ENCODE measurements around the gene BUD23. TPM values are rescaled to one million over a fixed set of nuclear protein-coding genes. Genes with fewer than 3 reads are reported as not detected.

The BUD23 gene
- total RNA-seq, 1 experiment from 2014 or later, result 168 TPM

- BruUV-seq (replicated peaks), result no TSS peak
- intact Hi-C loops (cut with micrococcal nuclease), result no loop called here
- no peak for ATAC-seq
- CTCF ChIA-PET, result interaction anchor here (0.7 to 2.0 kb wide), 2 partner anchors 13 to 23 kb away, joined by 4 to 7 read pairs; no protein-coding TSS in a partner anchor
- Histone ChIP-seq H3K9me2 (ENCODE audit: insufficient read depth) (no peaks in the 10 kb centered on the region), H3K36me3 (ENCODE audit: control insufficient read depth in 1 of 2, insufficient read depth in 2 of 2, low read length in 2 of 2) (peaks cover 26 to 47% of the 10 kb centered on the region in 2 experiments; a peak in 3 of 4 replicates), H3K27ac (ENCODE audit: low read depth, low read length) (peak overlapping the region; percentile 27; the same call in 1 of the 2 replicates), H3K4me1 (ENCODE audit: control insufficient read depth in 1 of 2, insufficient read depth in 2 of 2, low read length in 2 of 2) (peaks cover 26 to 51% of the 10 kb centered on the region in 2 experiments), H3K9ac (ENCODE audit: low read length) (no peak overlapping the region), H3K27me3 (ENCODE audit: insufficient read depth, low read length) (no peaks in the 10 kb centered on the region), H3K79me2 (ENCODE audit: insufficient read depth, low read length) (peaks cover 7% of the 10 kb centered on the region; the same call in 1 of the 2 replicates), H4K20me1 (ENCODE audit: insufficient read depth) (0 out of 2 replicates have a peak, but pooled peaks cover 3% of the 10 kb centered on the region), H3K4me3 (replicated peaks in 1 of 2; ENCODE audit: low read depth in 1 of 2, low read length in 2 of 2) (no peak overlapping the region), H3K4me2 (ENCODE audit: low read length) (no peak overlapping the region), H2AFZ (ENCODE audit: low read depth, low read length, poor library complexity, severe bottlenecking) (no peak overlapping the region), H3K9me3 (ENCODE audit: control insufficient read depth in 1 of 2, insufficient read depth in 1 of 2, low read depth in 1 of 2, low read length in 2 of 2) (no peaks in the 10 kb centered on the region)
- RAD21 ChIA-PET (ENCODE audit: low non-redundant PET in 1 of 2, low total read pairs in 2 of 2, uncharacterized antibody in 2 of 2, unreplicated experiment in 2 of 2), result interaction anchor here (0.8 to 1.2 kb wide), 2 partner anchors 19 to 23 kb away, joined by 3 read pairs; no protein-coding TSS in a partner anchor
- POLR2A ChIA-PET, result no interaction called here
- TF ChIP-seq POLR2AphosphoS5 (IDR thresholded peaks at IDR 0.05; ENCODE audit: low read depth, low read length) (no peak; the same call in 1 of the 2 replicates), EGR1 (IDR thresholded peaks at IDR 0.05; ENCODE audit: low read depth) (no peak), FOSL1 (IDR thresholded peaks at IDR 0.05; ENCODE audit: low read depth) (no peak), ZNF274 (IDR thresholded peaks at IDR 0.05; ENCODE audit: low read depth, low read length) (no peak), POLR2A (IDR thresholded peaks at IDR 0.05; ENCODE audit: borderline replicate concordance, extremely low read depth, insufficient read depth, insufficient read length) (no peak), CEBPB (IDR thresholded peaks at IDR 0.05; ENCODE audit: low read depth) (no peak), ZBTB33 (IDR thresholded peaks at IDR 0.05; ENCODE audit: extremely low read depth, insufficient replicate concordance, low read length) (no peak), MAX (IDR thresholded peaks at IDR 0.05) (no peak), SP1 (IDR thresholded peaks at IDR 0.05; ENCODE audit: low read depth) (no peak), RAD21 (IDR thresholded peaks at IDR 0.05; ENCODE audit: low read depth) (no peak), TCF7L2 (IDR thresholded peaks at IDR 0.05; ENCODE audit: borderline replicate concordance, extremely low read depth, insufficient read depth, insufficient read length) (no peak), CTCF (IDR thresholded peaks at IDR 0.05 in 2 of 3, conservative IDR thresholded peaks at IDR 0.05 in 1 of 3; ENCODE audit: borderline replicate concordance in 1 of 3, insufficient read depth in 1 of 3, low read depth in 2 of 3, low read length in 2 of 3) (no peak), EZH2phosphoT487 (IDR thresholded peaks at IDR 0.05; ENCODE audit: borderline replicate concordance) (no peak), JUND (IDR thresholded peaks at IDR 0.05) (no peak)
- no peak for DNase-seq (ENCODE audit: low read depth, low spot score)
Observed at GRCh38 chr7:73702665-73703064, 19.3 kb downstream of the BUD23 start.
